DMS153 treated with DMSO at 0.1 percent for 48 hours (cell line): ENCODE data around the gene GPR33.
"Not testable (repeated sequence)": the region's sequence is repeated elsewhere in the genome, so short reads cannot be mapped to it uniquely, and the experiment has no call there.

Experiments
- DNase-seq: peaks from one replicate; lab custom pipeline; 2025; ENCODE audit not compliant: unreplicated experiment; lab: John Stamatoyannopoulos, UW

The GPR33 gene

DNA sequence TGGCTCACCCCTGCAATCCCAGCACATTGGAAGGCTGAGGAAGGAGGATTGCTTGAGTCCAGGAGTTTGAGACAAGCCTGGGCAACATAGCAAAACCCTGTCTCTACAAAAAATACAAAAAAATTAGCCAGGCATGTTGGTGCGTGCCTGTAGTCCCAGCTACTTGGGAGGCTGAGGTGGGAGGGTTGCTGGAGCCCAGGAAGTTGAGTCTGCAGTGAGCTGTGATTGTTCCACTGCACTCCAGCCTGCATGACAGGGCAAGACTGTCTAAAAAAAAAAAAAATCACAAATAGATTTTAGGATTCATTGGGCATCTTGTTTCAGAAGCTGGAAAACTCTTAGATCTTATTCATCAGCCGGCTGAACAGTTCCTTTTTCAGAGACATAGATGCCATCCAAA lies 25.4 kb downstream of the GPR33 start:
- not testable (repeated sequence) for DNase-seq

DNA sequence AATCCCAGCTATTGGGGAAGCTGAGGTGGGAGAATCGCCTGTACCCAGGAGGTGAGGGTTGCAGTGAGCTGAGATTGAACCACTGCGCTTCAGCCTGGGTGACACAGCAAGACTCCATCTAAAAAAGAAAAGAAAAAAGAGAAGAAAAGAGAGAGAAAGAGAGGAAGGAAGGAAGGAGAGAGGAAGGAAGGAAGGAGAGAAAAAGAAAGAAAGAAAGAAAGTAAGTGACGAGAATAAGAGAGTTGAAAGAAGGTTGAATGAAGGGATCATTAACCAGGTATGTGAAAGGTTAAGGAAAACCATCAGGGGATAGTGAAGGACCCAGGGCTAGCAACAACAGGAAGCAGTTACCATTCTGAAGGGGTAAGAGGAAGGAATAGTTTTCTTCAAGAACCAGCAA lies 26.3 kb downstream of the GPR33 start:
- DNase-seq = no peak

DNA sequence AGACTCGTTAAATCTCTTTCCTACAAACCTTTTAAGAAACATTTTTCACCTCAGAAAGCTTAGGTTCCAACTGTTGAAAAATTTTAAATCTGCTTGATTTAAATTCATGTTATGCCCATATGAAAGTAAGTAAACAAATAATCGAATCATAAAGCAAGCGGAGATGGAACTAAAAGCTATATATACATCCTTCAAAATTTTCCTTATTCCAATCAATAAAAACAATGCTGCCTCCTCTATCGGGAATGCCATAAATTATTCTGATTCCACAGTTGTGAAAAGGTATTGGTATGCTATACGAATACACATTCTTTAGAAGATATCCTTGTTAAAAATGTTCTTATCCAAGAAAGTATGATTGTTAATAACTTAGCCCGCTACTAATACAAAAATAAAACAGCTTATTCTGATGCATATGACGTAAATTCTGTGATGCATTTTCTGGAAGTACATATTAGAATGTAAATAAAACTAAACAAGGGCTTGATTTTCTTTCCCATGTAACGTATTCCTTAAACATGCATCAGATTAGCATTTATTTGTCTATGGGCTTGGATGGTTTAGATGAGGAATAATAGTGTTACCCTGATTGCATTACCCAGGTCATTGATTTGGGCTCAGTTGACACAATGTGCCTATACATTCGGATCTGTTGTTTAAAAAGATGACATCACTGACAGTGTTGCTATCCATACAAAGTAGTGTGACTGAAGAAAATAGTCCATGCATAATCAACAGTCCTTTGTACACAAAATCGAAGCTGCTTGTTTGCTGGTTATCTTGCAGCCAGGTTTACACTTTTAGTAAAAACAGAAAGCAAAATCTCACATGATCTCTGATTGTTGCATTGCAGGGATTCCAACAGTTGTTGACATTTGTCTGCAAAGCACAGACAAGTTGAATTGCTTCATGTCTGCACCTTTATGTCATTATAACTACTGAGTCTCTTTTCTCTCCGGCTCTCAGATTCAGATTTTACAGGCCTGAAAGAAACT lies 29.9 kb downstream of the GPR33 start:
- no peak for DNase-seq

DNA sequence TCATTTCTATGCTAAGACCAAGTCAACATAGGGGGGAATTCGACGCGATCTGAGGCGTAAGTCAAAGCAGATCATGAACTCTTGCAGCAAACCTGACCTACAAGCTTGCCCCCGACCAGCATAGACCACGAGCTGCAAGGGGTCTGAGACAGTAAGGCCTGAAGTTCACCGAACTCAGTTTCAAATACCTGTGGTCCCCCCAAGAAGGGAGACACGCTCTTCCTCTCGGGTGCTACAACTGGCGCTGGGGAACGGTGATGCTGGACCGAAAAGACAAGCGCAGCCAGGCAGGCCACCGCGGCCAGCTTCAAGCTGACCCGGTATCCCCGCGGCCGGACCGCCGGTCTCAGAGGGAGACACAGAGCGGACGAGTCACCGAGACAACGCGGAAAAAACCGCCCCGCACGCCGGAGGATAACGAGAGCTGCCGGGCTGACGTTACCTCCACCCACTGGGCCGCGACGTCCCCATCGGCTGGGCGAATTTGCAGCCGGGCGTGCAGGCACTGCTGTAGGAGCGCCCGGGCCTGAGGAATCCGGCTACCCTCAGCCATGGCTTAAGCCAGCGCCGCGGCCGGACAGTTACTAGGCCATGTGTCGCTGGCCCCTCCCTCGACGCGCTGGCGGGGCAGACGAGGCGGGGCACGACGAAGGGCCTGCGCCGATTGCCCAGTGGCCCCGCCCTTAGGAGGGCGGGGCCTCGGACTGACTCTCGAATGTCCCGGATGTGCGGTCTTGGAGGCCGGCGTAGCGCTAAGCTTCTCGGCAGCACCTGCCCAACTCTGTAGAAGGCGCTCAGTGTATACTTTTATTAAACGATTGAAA lies 30.8 kb downstream of the GPR33 start, which contains the start of gene DTD2:
Gene DTD2, minus strand, starts transcription at position 666 of the 824 bp plus-strand sequence. Its CDS starts 113 bp downstream, at position 553.
- peak; percentile 91 for DNase-seq

DNA sequence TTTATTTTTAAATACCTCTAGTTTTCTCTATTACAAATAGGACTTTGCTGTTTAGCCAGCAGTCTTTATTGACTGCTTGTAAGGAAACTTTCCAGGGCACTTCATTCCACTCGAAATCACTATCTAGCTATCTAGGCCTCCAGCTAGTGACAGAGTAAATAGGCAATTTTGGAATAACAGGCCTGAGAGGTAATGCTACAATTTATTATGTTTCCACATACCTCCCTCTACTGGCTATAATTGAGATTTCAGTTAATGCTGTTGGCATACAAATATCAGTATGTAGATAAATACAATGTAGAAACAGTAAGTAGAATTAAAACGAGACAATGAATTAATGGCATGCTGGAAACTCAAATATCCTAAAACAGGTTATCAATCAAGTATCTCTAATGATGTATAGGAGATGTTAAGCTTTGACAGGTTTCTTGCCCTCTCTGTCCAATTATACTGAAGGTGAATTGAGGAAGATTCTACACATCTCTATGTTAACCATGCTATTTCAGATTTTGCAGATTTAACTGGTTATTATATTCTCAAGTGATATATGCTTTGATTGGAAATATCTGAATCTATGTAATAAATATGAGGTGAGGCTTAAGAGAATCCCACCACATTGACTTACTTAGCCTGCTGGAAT lies 37.7 kb downstream of the GPR33 start:
- DNase-seq = peak; percentile 38

DNA sequence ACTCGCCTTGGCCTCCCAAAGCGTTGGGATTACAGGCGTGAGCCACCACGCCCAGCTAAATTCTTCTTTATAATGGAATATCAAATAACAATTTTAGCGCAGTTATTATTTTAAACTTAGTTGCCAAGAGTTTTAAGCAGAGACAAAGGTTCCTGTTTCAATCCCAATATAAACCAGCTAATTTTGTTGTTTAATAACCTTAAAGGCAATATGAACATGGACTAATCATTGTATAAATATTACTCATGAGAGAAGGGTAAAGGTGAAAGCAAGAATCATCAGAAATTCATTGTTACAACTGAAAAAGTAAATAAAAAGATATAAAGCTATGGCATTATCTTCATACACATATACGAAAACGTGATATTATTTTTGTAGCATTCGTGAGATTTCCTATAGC lies 38.7 kb downstream of the GPR33 start:
- no peak for DNase-seq

DNA sequence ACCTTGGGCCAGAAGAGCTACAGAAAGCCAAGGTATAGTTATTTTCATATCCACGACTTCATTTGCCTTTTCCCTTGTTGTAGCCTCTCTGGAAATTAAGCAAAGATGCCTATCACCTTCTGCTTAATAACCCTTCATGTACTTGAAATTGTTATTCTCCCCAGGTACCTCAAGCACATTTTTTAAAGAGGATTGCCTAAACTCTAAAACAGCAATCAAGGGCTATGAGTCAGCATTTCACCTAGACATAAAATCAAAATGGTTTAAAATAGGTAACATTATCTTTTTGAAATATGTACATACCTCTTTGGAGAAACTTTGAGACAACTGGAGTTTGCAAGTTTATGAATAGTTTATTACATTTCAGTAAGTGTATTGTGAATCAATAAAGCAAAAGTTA lies 42.1 kb downstream of the GPR33 start:
- no peak for DNase-seq

DNA sequence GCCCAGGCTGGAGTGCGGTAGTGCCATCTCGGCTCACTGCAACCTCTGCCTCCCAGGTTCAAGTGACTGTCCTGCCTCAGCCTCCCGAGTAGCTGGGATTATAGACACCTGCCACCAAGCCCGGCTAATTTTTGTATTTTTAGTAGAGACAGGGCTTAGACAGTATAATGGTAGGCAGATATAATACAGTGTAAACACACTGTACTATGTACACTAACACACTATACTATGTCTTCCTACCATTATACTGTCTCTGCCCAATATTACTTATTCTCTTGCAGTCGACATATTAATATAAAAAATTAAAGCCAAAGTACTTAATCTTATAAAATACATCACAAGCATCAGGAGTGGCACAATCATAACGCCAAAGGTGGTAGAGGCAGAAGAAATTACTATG lies 45.6 kb downstream of the GPR33 start:
- no peak for DNase-seq

DNA sequence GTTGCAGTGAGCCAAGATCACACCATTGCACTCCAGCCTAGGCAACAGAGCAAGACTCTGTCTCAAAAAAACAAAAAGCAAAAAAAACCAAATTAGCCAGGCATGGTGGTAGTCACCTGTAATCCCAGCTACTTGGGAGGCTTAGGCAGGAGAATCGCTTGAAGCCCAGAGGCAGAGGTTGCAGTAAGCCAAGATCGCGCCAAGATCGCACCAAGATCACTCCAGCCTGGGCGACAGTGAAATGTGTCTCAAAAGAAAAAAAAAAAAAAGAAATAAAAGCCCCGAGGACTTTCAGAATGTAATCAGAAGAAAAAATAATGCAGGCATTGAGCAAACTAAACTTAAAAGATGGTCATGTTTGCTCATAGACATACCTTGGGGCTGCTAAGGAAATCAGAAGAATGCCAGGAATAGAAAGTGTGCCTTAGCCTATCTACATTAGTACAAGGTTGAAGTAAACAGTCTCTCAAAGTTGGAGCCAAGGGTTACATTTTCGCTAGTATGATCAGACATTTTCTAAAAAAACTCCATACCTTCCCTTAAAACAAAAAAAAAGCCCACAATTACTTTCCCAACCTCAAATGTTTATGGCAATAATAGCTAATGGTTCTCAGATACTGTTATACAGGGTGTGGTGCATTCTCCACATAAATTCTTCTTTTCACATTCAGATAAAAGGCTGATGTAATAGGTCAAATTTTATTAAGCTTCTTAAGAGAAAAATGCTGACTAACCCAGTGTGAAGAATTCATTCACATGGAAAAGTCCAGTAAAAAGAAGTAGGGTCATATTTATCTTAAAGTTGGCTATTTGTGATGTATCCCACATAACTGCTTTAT lies 46.3 kb downstream of the GPR33 start:
- DNase-seq = no peak

DNA sequence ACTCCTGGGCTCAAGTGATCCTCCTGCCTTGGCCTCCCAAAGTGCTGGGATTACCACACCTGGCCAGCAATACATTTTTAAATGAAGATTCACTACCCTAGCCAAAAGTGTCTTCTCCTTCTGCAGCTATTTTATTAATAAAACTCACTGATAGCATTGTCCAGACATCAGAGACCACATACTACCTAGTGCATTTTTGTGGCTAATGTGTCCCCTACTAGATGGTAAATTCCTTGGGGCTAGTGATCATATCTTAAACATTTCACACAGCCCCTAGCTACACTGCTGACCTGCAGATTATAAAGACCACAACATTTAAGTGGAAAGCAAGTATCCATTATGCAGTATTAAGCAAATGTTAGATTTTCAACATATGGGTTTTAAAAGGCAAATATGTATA lies 47.6 kb downstream of the GPR33 start:
- no peak for DNase-seq

DNA sequence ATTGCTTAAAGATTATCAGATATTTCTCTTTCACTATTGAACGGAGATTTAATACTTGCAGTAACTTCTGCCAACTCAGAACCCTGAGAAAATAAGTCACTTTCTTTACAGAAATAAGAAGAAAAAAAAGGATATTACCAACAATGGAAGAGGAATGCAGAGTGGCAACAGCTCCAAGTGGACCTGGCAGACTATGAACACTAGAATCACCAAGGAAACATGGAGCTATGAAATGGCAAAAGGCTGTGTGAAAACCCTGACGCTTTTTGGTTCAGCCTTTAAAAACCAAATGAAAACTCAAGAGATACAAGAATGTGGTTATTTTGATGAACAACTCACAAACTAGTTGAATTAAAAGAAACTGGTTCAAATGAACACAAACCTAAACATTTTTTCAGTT lies 48.3 kb downstream of the GPR33 start:
- DNase-seq = no peak

DNA sequence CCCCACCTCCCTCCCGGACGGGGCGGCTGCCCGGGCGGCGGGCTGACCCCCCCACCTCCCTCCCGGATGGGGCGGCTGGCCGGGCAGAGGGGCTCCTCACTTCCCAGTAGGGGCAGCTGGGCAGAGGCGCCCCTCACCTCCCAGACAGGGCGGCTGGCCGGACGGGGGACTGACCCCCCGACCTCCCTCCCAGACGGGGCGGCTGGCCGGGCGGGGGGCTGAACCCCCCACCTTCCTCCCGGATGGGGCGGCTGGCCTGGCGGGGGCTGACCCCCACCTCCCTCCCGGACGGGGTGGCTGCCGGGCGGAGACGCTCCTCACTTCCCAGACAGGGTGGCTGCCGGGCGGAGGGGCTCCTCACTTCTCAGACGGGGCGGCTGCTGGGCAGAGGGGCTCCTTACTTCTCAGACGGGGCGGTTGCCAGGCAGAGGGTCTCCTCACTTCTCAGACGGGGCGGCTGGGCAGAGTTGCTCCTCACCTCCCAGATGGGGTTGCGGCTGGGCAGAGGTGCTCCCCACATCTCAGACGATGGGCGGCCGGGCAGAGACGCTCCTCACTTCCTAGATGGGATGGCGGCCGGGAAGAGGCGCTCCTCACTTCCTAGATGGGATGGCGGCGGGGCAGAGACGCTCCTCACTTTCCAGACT lies 50.7 kb downstream of the GPR33 start:
- not testable (repeated sequence) for DNase-seq

DNA sequence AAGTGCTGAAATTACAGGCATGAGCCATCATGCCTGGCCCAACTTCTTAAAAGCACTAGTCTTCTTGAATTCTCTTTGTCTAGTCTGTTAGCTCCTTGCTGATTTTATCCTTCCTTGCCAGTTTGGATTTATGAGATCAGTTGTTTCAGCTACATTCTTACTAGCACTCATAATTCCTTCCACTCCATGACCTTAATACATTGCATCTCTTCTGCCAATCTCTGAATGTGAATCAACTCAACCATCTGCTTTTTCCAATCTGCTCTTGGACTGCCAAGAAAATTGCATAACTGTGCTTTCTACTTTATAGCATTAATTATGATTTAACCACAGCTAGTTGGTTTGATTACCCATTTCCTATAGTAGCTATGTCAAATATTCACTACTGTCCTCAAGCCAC lies 52.6 kb downstream of the GPR33 start:
- DNase-seq = no peak
